Fibroblast of gingiva (primary cell): Measurements from ENCODE around the gene TENM4.
A peak's percentile ranks its signal among the peaks of the same experiment; 100 is the strongest.
"Not testable (repeated sequence)": the region's sequence is repeated elsewhere in the genome, so short reads cannot be mapped to it uniquely, and the experiment has no call there.

Experiments
- DNase-seq: peaks from one replicate; pipeline ENCODE4 v3.0.0-alpha.2; 2011; ENCODE audit warnings: low read depth

TENM4 gene

GRCh38 chr11:78654866-78655265 lies 786.0 kb downstream of the TENM4 start:
- no peak for DNase-seq

DNA sequence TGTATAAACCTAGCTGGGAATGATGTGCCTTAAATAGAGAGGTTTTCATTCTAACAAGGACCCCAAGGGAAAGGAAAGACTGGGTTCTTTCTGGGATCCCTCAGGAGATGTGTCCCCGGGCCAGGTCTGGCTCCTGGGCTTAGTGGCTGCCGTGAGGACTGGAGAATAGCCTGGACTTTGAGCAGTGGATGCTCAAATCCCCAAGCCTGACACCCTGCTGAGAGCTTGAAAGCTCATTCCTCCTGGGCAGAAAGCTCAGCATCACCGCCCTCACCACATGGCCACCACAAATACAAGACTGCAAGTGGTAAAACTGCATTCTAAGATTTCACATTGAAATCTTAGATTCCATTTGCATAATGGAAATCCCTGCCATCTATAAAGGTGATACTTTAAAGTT lies 786.8 kb downstream of the TENM4 start:
- no peak for DNase-seq

DNA sequence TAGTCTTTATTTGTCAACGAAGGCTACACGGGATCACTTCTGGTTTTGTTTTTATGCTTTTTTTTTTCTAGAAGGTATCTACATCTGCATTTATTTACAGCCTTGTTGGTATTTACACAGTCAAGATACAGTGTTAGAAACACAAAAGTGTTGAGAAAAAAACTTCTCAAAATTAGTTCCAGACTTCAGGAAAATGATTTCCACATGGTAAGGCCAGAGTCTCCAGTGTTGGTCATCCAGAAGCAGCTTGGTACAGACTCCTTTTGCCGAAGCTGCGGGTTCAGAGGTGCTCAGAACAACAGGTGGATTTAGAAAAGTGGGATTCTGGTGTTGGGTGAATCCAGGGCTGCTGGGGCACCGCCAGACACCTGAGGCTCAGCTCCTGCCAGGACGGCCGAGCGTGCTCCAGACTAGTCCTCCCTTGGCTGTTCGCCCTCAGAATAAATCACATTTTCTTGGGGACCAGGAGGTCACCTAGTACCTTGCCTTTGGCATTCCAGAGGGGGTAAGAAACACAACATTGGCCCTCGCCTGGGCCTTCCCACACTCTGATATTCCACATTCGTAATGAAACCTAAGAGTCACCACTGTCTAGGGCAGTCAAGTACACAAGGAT lies 787.4 kb downstream of the TENM4 start:
- peak; percentile 27 for DNase-seq

DNA sequence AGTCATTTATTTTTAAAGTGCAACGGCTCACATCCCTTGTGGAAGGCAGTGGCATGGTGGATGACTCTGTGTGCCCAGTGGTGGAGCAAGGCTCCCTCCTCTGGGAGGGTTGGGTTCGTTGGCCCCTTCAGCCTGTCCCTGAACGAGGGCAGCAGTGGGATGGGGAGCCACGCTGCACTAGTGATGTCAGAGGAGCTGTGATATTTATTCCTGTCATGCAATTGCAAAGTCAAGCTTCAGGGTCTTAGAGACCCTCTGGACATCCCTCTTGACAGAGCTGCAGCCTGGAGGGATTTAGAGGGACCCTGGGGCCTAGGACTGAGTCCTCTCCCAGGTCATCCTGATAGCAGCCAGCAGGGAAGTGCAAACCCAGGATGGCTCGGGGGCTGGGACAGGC lies 788.0 kb downstream of the TENM4 start:
- no peak for DNase-seq

DNA sequence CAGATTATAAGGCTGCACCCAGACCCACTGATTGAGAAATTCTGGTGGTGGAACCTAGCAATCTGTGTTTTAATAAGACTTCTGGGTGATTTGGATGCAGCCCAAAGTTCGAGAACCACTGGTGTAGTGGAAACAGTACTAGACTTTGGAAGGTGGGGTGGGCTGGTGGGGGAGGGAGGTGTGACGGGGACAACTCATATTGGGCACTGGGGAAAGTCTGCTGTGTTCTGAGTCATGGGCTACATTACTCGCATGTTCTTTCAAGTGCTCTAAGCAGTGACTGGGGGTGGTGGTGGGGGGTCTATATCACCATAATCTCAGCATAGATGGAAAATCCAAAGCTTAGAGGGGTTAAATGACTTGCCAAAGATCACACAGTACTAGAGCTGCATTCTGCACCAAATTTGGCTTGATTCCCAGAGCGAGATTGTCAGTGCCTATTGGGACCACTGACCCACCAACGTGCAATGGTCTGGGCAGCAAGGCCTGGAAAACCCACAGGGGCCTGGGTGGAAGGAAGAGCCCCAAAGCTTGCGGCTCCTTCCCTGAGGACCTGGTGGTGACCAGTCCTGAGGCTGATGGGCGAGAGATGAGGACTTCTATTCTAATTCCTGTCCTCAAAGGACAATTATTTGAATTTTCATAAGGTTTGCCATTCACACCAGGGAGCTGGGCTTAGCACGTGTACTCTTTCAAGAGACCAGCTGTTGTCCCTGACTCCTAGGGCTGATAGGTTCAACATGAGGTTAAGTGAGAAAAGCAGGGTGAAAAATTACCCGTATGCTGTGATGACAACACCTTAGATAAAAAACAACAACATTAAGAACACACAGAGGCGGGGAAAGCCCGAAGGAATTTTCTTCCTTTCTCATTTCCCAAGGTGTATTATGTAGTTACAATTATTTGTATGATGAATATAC lies 788.6 kb downstream of the TENM4 start:
- DNase-seq, result no peak

DNA sequence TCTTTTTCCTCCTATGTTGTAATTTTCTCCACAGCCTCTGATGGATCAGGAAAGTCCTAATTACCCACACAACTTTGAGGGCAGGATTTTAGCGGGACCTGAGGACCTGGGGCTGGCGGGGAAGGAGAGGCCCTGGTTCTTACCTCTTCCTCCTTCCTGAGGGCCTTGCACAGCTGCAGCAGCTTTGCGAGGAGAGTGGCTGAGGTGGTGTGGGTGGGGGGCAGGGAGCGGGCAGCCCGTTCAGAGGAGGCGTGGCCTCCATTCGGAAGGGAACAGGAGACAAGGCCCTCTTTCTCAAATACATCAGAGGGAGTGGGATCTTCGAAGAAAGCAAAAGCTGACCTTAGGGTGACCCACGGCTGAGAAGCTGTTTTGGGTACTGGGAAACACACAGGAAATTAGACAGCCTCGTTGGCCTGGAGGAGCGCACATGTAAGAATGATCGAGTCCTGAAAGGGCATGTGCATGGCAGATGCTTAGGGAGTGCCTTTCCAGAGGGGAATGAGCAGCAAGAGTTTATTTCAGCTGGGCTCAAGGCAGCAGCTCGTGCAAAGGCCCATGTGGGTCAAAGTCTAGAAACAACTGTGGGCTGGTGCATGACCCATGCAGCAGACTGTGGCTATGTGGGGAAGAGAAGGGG lies 789.6 kb downstream of the TENM4 start:
- DNase-seq, result no peak

GRCh38 chr11:78649361-78650215 lies 791.2 kb downstream of the TENM4 start:
- DNase-seq, result no peak

- no peak for DNase-seq
Observed at GRCh38 chr11:78647986-78648875, 792.6 kb downstream of the TENM4 start.

GRCh38 chr11:78647266-78647915 lies 793.4 kb downstream of the TENM4 start:
- DNase-seq, result no peak

DNA sequence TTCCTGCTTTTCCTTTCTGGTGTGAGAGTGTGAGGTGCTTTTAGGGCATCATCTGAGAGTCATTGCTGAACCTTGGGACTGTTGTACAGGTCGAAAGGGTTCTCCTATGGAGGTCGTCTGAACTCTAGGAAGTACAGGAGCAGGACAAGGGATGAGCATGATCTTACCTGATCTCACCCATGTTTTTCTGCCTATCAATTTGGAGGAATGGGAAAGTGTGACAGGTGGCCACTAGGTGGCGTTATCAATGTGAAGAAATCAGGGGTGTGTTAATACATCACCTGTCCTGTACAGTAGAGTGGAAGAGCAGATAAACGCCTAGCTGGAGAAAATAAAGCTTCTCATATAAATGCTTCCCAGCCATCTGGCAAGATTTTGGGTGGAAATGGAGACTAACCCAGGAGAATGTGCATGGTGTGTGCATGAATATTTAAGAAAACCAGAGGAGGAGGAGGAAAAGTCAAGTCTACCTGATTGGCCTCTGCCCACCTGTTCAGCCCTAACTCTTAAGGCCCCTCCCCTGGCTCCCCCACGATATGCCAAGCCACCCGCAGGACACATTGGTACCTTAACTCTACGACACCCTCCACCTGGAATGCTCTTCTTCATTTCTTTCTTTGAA lies 794.2 kb downstream of the TENM4 start:
- no peak for DNase-seq

GRCh38 chr11:78645226-78646202 lies 795.3 kb downstream of the TENM4 start:
- DNase-seq, result peak; percentile 38

GRCh38 chr11:78643676-78644056 lies 797.2 kb downstream of the TENM4 start:
- no peak for DNase-seq

DNA sequence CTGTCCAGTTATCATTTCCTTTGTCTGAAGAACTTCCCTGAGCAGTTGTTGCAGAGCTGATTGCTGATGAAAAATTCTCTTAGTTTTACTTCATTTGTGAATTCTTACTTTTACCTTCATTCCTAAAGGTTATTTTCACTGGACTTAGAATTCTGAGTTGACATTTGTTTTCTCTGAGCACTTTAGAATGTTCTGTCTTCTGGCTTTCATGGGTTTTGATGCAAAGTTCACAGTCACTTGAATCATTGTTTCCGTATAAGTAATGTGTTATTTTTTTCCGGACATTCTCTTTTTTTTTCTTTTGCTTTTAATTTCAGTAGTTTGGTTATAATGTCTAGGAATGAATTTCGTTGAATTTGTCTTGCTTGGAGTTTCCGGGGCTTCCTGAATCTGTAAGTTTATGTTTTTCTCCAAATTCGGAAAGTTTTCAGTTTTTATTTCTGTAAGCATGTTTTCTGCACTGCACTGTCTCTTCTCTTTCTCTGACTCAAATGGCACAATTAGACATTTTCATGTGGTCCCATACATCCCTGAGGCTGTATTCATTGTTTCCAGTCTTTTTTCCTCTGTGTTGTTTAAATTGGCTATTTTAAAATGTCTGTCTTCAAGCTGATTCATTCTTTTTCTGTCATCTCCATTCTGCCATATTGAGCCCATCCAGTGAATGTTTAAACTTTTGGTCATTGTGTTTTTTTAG lies 797.7 kb downstream of the TENM4 start:
- DNase-seq, result no peak

- no peak for DNase-seq
Observed at GRCh38 chr11:78641541-78641940, 799.3 kb downstream of the TENM4 start.

GRCh38 chr11:78638704-78639380 lies 802.0 kb downstream of the TENM4 start:
- DNase-seq, result no peak

DNA sequence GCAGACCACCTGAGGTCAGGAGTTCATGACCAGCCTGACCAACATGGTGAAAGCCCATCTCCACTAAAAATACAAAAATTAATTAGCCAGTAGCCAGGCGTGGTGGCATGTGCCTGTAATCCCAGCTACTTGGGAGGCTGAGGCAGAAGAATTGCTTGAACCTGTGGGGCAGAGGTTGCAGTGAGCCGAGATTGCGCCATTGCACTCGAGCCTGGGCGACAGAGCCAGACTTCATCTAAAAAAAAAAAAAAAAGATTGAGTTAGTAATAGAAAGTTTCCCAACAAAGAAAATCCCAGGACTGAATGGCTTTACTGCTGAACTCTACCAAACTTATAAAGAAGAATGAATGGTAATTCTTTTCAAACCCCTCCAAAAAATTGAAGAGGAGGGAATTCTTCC lies 803.3 kb downstream of the TENM4 start:
- not testable (repeated sequence) for DNase-seq

GRCh38 chr11:78635814-78636506 lies 804.9 kb downstream of the TENM4 start:
- no peak for DNase-seq
